Measurements from ENCODE around the gene VAMP1.

DNA sequence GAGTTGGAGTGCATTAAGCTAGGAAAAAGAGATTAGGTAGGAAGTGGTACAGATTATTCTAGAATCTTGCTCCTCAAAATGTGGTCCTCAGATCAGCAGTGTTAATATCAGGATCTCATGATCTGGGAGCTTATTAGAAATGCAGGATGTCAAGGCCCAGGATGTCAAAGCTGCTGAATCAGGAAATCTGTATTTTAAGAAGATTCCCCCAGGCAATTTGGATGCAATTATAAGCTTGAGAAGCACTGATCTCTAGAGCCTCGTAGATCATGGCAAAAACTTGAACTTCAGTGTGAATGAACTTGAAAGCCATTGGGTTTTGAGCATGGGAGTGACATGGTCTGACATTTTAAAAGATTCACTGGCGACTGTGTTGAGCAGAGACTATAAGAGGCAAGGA lies 30.0 kb upstream of the VAMP1 start:
- TF ChIP-seq JUN (IDR thresholded peaks at IDR 0.05; ENCODE audit: borderline replicate concordance, insufficient read depth, insufficient read length, low read depth) (no peak), POLR2A (IDR thresholded peaks at IDR 0.05; ENCODE audit: low read depth, low read length) (no peak), POLR2AphosphoS5 (IDR thresholded peaks at IDR 0.05; ENCODE audit: insufficient read depth, low read depth, low read length) (no peak), EZH2 (IDR thresholded peaks at IDR 0.05; ENCODE audit: borderline replicate concordance, low read depth, low read length, severe bottlenecking) (no peak)
- TF ChIP-seq, protein P1, sequence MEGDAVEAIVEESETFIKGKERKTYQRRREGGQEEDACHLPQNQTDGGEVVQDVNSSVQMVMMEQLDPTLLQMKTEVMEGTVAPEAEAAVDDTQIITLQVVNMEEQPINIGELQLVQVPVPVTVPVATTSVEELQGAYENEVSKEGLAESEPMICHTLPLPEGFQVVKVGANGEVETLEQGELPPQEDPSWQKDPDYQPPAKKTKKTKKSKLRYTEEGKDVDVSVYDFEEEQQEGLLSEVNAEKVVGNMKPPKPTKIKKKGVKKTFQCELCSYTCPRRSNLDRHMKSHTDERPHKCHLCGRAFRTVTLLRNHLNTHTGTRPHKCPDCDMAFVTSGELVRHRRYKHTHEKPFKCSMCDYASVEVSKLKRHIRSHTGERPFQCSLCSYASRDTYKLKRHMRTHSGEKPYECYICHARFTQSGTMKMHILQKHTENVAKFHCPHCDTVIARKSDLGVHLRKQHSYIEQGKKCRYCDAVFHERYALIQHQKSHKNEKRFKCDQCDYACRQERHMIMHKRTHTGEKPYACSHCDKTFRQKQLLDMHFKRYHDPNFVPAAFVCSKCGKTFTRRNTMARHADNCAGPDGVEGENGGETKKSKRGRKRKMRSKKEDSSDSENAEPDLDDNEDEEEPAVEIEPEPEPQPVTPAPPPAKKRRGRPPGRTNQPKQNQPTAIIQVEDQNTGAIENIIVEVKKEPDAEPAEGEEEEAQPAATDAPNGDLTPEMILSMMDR (IDR thresholded peaks at IDR 0.05; ENCODE audit: extremely low read depth in 1 of 2, insufficient read depth in 1 of 2, low read depth in 1 of 2, low read length in 2 of 2): no peak
- TF ChIP-seq, protein P2, sequence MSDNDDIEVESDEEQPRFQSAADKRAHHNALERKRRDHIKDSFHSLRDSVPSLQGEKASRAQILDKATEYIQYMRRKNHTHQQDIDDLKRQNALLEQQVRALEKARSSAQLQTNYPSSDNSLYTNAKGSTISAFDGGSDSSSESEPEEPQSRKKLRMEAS (IDR thresholded peaks at IDR 0.05; ENCODE audit: insufficient read depth, insufficient read length): no peak

All from endothelial cell of umbilical vein (primary cell).